Esophagus (tissue), 2 donors: ENCODE measurements around the gene VDAC2. TPM values are rescaled to one million over a fixed set of nuclear protein-coding genes. Genes with fewer than 3 reads are reported as not detected.
"Not testable (repeated sequence)": the region's sequence is repeated elsewhere in the genome, so short reads cannot be mapped to it uniquely, and the experiment has no call there.

Experiments used
- H3K27ac ChIP-seq, 2 donors: one replicate each; pipeline ENCODE4 v1.5.1; 2013; ENCODE audit warnings: low read depth in 2 of 2, mild to moderate bottlenecking in 2 of 2, inconsistent platforms in 1 of 2, low read length in 1 of 2, moderate library complexity in 1 of 2
- H3K27me3 ChIP-seq, 2 donors: one replicate each; pipeline ENCODE4 v1.6.1; 2013; ENCODE audit warnings: low read length in 2 of 2, control low read depth in 1 of 2, mild to moderate bottlenecking in 1 of 2; ENCODE audit not compliant: insufficient read depth in 2 of 2, control insufficient read depth in 1 of 2
- H3K36me3 ChIP-seq, 2 donors: one replicate each; pipeline ENCODE4 v1.6.1; 2013; ENCODE audit warnings: low read length in 1 of 2; ENCODE audit not compliant: control insufficient read depth in 2 of 2, insufficient read depth in 2 of 2
- H3K4me1 ChIP-seq, 2 donors: one replicate each; pipeline ENCODE4 v1.6.1; 2013; ENCODE audit warnings: low read length in 1 of 2; ENCODE audit not compliant: control insufficient read depth in 2 of 2, insufficient read depth in 2 of 2
- H3K4me3 ChIP-seq, 2 donors: one replicate each; pipeline ENCODE4 v1.5.1; 2013; ENCODE audit warnings: low read length in 2 of 2, mild to moderate bottlenecking in 2 of 2, low read depth in 1 of 2, moderate library complexity in 1 of 2
- H3K9me3 ChIP-seq, 2 donors: one replicate each; pipeline ENCODE4 v1.6.1; 2013; ENCODE audit warnings: mild to moderate bottlenecking in 2 of 2, low read depth in 1 of 2, low read length in 1 of 2, moderate library complexity in 1 of 2; ENCODE audit not compliant: control insufficient read depth in 2 of 2, insufficient read depth in 1 of 2
- WGBS, 2 donors: extraction: QIAGEN DNeasy Blood & Tissue Kit; methylation state at CpG; one replicate each; pipeline ENCODE4 v1.1.7; 2013; 5-methylcytosine and 5-hydroxymethylcytosine counted together
- polyA plus RNA-seq, 2 donors: library from polyadenylated mRNA; stranded (reverse); fragments of 200-250 nt; gene quantifications; one replicate each; pipeline ENCODE4 v1.2.3, GENCODE V29; 2013
- donor health status: healthy with polysubstance abuse.
- donor health status: Bipolar disorder and iron deficiency.

The VDAC2 gene
- polyA plus RNA-seq, 2 donors = 268 to 282 TPM

GRCh38 chr10:75207079-75207856 is 3.3 kb upstream of the VDAC2 start:
- peaks cover 0 to under 1% of the 10 kb centered on the region in 2 donors for H3K36me3 ChIP-seq
- WGBS, 2 donors = 64 to 66% methylated on average over 13 of the region's 13 CpGs
- no peaks in the 10 kb centered on the region for H3K9me3 ChIP-seq
- H3K4me1 ChIP-seq = peaks cover 0 to 16% of the 10 kb centered on the region in 2 donors
- no peak overlapping the region for H3K4me3 ChIP-seq
- H3K27me3 ChIP-seq = no peaks in the 10 kb centered on the region
- peak overlapping the region; percentile 94 to 95 for H3K27ac ChIP-seq

DNA sequence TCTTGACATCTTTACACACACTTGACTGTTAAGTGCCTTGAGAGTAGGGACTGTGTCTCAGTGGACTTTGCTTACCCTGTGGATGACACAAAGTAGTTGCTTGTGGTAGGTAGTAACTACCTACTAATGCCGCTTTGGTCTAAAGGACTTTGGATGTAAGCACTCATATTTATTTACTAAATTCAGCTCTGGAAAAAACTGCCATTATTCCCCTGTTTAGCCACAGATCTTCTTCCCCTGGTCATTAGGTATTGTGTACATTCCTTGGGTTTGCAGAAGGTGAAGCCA is 2.8 kb upstream of the VDAC2 start:
- Histone ChIP-seq H3K27ac (peak overlapping the region; percentile 94 to 95), H3K9me3 (no peaks in the 10 kb centered on the region), H3K27me3 (no peaks in the 10 kb centered on the region), H3K4me1 (peaks cover 0 to 12% of the 10 kb centered on the region in 2 donors), H3K4me3 (no peak overlapping the region), H3K36me3 (peaks cover 0 to 2% of the 10 kb centered on the region in 2 donors)
- 48 to 63% methylated on average over 1 of the region's 1 CpG for WGBS, 2 donors

GRCh38 chr10:75208181-75208580 is 2.4 kb upstream of the VDAC2 start:
- 34 to 63% methylated on average over 4 of the region's 4 CpGs for WGBS, 2 donors
- Histone ChIP-seq H3K9me3 (no peaks in the 10 kb centered on the region), H3K4me3 (no peak overlapping the region), H3K4me1 (peaks cover 0 to 12% of the 10 kb centered on the region in 2 donors), H3K27ac (peak overlapping the region; percentile 94 to 95), H3K27me3 (no peaks in the 10 kb centered on the region), H3K36me3 (peaks cover 0 to 6% of the 10 kb centered on the region in 2 donors)

GRCh38 chr10:75209086-75209920 is 1.3 kb upstream of the VDAC2 start:
- Histone ChIP-seq H3K4me3 (peak overlapping the region; percentile 83 to 89), H3K36me3 (peaks cover 0 to 6% of the 10 kb centered on the region in 2 donors), H3K4me1 (peaks cover 0 to 10% of the 10 kb centered on the region in 2 donors), H3K9me3 (no peaks in the 10 kb centered on the region), H3K27ac (peak overlapping the region; percentile 100), H3K27me3 (no peaks in the 10 kb centered on the region)
- WGBS, 2 donors = 52 to 69% methylated on average over 16 of the region's 16 CpGs

DNA sequence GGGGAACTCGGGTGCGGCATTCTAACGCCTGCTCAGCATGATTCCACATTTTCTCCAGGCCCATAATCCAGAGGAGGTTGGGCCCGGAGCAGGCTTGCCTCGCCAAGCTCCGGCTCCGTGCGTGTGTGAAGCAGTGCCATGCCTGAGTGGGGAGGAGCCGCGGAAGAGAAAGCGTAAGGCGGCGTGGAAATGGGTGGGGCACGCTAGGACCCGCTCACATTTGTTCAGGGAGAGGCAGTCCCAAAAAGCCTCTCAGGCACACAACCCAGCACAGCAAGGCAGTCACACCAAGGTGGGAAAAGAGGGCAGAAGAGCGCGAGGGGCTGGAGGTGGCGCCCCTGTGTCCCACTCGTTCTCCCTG is 695 bp upstream of the VDAC2 start:
- H3K9me3 ChIP-seq = no peaks in the 10 kb centered on the region
- WGBS, 2 donors = 0% methylated on average over 19 of the region's 19 CpGs
- H3K27me3 ChIP-seq = no peaks in the 10 kb centered on the region
- peaks cover 0 to 8% of the 10 kb centered on the region in 2 donors for H3K36me3 ChIP-seq
- peak overlapping the region; percentile 83 to 89 for H3K4me3 ChIP-seq
- peak overlapping the region; percentile 100 for H3K27ac ChIP-seq
- H3K4me1 ChIP-seq = peaks cover 0 to 9% of the 10 kb centered on the region in 2 donors

GRCh38 chr10:75211007-75211691 is 553 bp downstream of the VDAC2 start:
- Histone ChIP-seq H3K4me1 (peaks cover 0 to 9% of the 10 kb centered on the region in 2 donors), H3K9me3 (no peaks in the 10 kb centered on the region), H3K4me3 (peak overlapping the region; percentile 83 to 89), H3K27ac (peak overlapping the region; percentile 100), H3K27me3 (no peaks in the 10 kb centered on the region), H3K36me3 (peaks cover 0 to 8% of the 10 kb centered on the region in 2 donors)
- WGBS, 2 donors = 0 to 1% methylated on average over 32 to 38 of the region's 38 CpGs

DNA sequence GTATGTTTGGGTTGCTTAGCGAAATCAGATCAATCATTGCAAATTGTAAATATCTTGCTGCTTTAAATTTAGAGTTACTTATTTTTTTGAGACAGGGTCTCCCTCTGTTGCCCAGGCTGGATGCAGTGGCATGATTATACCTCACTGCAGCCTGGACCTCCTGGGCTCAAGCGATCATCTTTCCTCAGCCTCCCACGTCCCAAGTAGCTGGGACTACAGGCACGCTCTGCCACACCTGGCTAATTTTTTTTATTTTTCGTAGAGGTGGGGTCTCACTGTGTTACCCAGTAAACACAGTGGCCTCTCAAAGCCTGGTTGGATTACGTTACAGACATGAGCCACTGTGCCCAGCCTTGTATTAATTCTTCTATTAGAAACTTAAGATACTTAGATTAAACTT is 1.7 kb downstream of the VDAC2 start:
- H3K27ac ChIP-seq = peak overlapping the region; percentile 76 to 89
- peaks cover 0 to 14% of the 10 kb centered on the region in 2 donors for H3K36me3 ChIP-seq
- peaks cover 0 to 8% of the 10 kb centered on the region in 2 donors for H3K4me1 ChIP-seq
- no peaks in the 10 kb centered on the region for H3K9me3 ChIP-seq
- 60 to 65% methylated on average over 6 of the region's 6 CpGs for WGBS, 2 donors
- no peaks in the 10 kb centered on the region for H3K27me3 ChIP-seq
- H3K4me3 ChIP-seq = peak overlapping the region; percentile 37 to 83

- Histone ChIP-seq H3K27me3 (no peaks in the 10 kb centered on the region), H3K36me3 (peaks cover 13 to 29% of the 10 kb centered on the region in 2 donors), H3K9me3 (no peaks in the 10 kb centered on the region), H3K4me1 (peaks cover 0 to 8% of the 10 kb centered on the region in 2 donors), H3K27ac (no peak overlapping the region), H3K4me3 (no peak overlapping the region)
- WGBS, 2 donors = 86 to 87% methylated on average over 4 of the region's 4 CpGs
Observed at GRCh38 chr10:75220274-75220673, 9.7 kb downstream of the VDAC2 start.

- not testable (repeated sequence) for H3K4me3 ChIP-seq, H3K27me3 ChIP-seq, H3K4me1 ChIP-seq, H3K27ac ChIP-seq, H3K9me3 ChIP-seq
- H3K36me3 ChIP-seq = peaks cover 13 to 29% of the 10 kb centered on the region in 2 donors
- 89 to 91% methylated on average over 8 of the region's 8 CpGs for WGBS, 2 donors
Observed at GRCh38 chr10:75221492-75221891, 10.9 kb downstream of the VDAC2 start.
